Astrocyte of the spinal cord (primary cell): Measurements from ENCODE around the gene KIT.

Experiments used
- DNase-seq: peaks from one replicate; pipeline ENCODE4 v3.0.0; 2011; ENCODE audit warnings: low read depth, low spot score
- H3K4me3 ChIP-seq: 2 replicates; pipeline ENCODE4 v1.5.1; 2011; ENCODE audit warnings: low read depth, mild to moderate bottlenecking, low read length, moderate library complexity
- CTCF ChIP-seq: IDR thresholded peaks from 2 replicates; pipeline ENCODE4 v1.5.1; 2012; ENCODE audit warnings: low read depth, mild to moderate bottlenecking, low read length, inconsistent platforms
- in situ Hi-C: cut with HindIII; loops from 2 replicates; pipeline ENCODE4 v1.10.0; 2017; ENCODE audit warnings: low sequenced_read_pairs

KIT gene

GRCh38 chr4:54677853-54678650 is 20.3 kb downstream of the KIT start:
- TF ChIP-seq CTCF = no peak
- H3K4me3 ChIP-seq = no peak overlapping the region
- no peak for DNase-seq
- in situ Hi-C loops = no loop called here

DNA sequence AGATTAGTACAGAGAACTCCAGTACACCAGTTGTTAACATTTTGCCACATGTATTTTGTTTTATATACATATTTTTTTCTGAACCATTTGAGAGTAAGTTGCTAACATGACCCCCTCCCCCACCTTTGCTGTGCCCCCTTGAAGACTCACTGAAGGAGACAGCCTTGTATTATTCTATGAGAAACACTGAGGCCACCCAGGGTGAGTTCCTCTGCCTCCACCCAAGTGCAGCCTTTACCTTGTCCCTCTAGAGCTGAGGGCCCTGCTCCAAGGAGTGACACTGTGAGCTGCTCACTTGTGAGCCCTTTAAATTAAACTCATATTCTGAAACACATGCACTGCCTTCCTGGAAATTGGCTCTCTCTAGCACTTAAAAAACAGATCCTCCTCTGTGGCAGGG is 21.1 kb downstream of the KIT start:
- H3K4me3 ChIP-seq = no peak overlapping the region
- in situ Hi-C loops = no loop called here
- no peak for TF ChIP-seq CTCF
- DNase-seq = no peak

DNA sequence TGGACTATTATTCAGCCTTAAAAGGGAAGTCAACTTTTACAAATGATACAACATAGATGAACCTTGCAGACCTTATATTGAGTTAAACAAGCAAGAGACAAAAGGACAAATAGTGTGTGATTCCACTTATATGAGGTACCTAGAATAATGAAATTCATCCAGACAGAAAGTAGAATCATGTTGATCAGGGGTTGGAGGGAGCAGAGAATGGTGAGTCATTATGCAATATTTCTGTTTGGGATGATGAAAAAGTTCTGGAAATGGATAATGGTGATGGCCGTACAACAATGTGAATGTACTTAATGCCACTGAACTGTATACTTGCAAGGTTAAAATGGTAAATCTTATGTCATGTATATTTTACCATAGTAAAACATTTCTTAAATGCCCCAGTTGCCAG is 22.1 kb downstream of the KIT start:
- no peak for DNase-seq
- no peak overlapping the region for H3K4me3 ChIP-seq
- TF ChIP-seq CTCF = no peak
- in situ Hi-C loops = no loop called here

DNA sequence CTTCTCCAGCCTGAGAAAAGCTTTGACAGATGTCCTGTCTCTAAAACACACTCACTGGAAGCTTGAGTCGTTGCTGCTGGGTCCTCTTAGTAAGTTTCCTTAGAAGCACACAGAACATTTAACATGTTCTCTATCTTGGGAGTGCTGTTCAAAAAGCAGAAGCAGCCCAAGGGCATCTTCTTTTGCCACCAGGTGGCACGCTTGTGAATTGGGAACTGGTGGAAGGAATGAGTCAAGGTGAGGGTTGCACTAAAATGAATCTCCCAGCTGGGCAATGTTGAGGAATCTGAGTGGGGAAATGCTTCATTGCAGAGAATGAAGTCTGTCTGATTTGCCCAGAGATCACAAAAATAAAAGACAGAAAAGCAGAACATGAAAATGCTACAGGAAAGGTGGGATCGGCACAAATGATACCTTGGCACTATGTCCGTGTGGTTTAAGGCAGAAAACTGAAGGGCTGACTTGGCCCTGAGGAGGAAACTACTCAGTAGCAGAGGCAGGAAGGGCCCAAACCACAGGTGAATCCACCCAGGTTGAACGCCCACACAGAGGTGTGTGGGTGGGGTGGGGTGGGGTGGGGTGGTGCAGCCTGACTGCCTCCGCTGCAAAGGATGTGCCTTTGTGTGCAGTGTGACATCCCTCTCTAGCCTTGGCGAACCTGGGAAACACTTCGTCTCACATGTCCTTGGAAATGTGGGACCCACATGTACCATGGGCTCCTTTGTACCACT is 26.0 kb downstream of the KIT start:
- TF ChIP-seq CTCF = peak; percentile 32
- no peak overlapping the region for H3K4me3 ChIP-seq
- peak; percentile 14 for DNase-seq
- in situ Hi-C loops = no loop called here

- DNase-seq = no peak
- no peak for TF ChIP-seq CTCF
- no peak overlapping the region for H3K4me3 ChIP-seq
- in situ Hi-C loops = no loop called here
Observed at GRCh38 chr4:54685810-54686209, 28.1 kb downstream of the KIT start.

GRCh38 chr4:54687887-54688841 is 30.4 kb downstream of the KIT start:
- no peak for TF ChIP-seq CTCF
- DNase-seq = peak; percentile 84
- in situ Hi-C loops = no loop called here
- no peak overlapping the region for H3K4me3 ChIP-seq
